WTC11 (cell line): ENCODE measurements around the gene BTNL2. TPM values are rescaled to one million over a fixed set of nuclear protein-coding genes. Genes with fewer than 3 reads are reported as not detected.

ENCODE experiments used
- ATAC-seq: fragments of 200-7000 bp; cut with Tn5 transposase; 2 replicates; pipeline ENCODE4 v1.10.0; 2021; ENCODE audit warnings: mild to moderate bottlenecking, moderate library complexity
- CTCF ChIA-PET: fragments of 300-600 bp; sonication (Branson Sonifier 250); formaldehyde crosslinking; loops from one replicate; lab custom pipeline; 2021; ENCODE audit warnings: antibody characterized with exemption; lab: Charles Lee
- POLR2A ChIA-PET: fragments of 350-600 bp; sonication (Branson Sonifier 250); formaldehyde crosslinking; loops from one replicate; lab custom pipeline; 2021; ENCODE audit warnings: antibody characterized with exemption; lab: Charles Lee
- DNase-seq: peaks from one replicate; pipeline ENCODE4 v3.0.0; 2021; ENCODE audit warnings: low spot score
- H3K27ac Mint-ChIP-seq: 2 replicates; pipeline ENCODE4 v1.8.0; 2021; ENCODE audit warnings: mixed read lengths
- H3K27me3 Mint-ChIP-seq: 2 replicates; pipeline ENCODE4 v1.8.0; 2021; ENCODE audit warnings: low read depth, mild to moderate bottlenecking, moderate library complexity, mixed read lengths
- H3K36me3 Mint-ChIP-seq: 2 replicates; pipeline ENCODE4 v1.8.0; 2021; ENCODE audit warnings: mixed read lengths
- H3K4me1 Mint-ChIP-seq: 2 replicates; pipeline ENCODE4 v1.8.0; 2022; ENCODE audit warnings: mixed read lengths
- H3K4me3 Mint-ChIP-seq: 2 replicates; pipeline ENCODE4 v1.8.0; 2021; ENCODE audit warnings: mild to moderate bottlenecking, moderate library complexity, mixed read lengths
- H3K9me3 Mint-ChIP-seq: 2 replicates; pipeline ENCODE4 v1.8.0; 2021; ENCODE audit warnings: mixed read lengths
- EMX1 ChIP-seq: fragments of 250-450 bp; sonication (Bioruptor Pico); IDR thresholded peaks from 2 replicates; pipeline ENCODE4 v1.8.0; 2021; ENCODE audit warnings: mild to moderate bottlenecking
- JUN ChIP-seq: sonication (generic); formaldehyde crosslinking; IDR thresholded peaks from 2 replicates; pipeline ENCODE4 v1.8.0; 2023; ENCODE audit warnings: mild to moderate bottlenecking, missing genetic modification reagents
- NFYB ChIP-seq: sonication (generic); formaldehyde crosslinking; conservative IDR thresholded peaks from 2 replicates; pipeline ENCODE4 v1.8.0; 2022; ENCODE audit warnings: low read depth, missing genetic modification reagents
- OVOL2 ChIP-seq: fragments of 250-450 bp; sonication (Bioruptor Pico); IDR thresholded peaks from 2 replicates; pipeline ENCODE4 v1.9.0; 2021; ENCODE audit warnings: mild to moderate bottlenecking, borderline replicate concordance
- SOX15 ChIP-seq: fragments of 250-450 bp; sonication (Bioruptor Pico); IDR thresholded peaks from 2 replicates; pipeline ENCODE4 v1.9.0; 2021; ENCODE audit warnings: mild to moderate bottlenecking
- TCF7 ChIP-seq: sonication (generic); formaldehyde crosslinking; IDR thresholded peaks from 2 replicates; pipeline ENCODE4 v1.8.0; 2022; ENCODE audit warnings: mild to moderate bottlenecking, low read depth, missing genetic modification reagents, moderate library complexity
- TEAD4 ChIP-seq: sonication (generic); formaldehyde crosslinking; IDR thresholded peaks from 2 replicates; pipeline ENCODE4 v1.8.0; 2022; ENCODE audit warnings: mild to moderate bottlenecking, missing genetic modification reagents
- ZNF219 ChIP-seq: sonication (generic); formaldehyde crosslinking; IDR thresholded peaks from 2 replicates; pipeline ENCODE4 v1.8.0; 2023; ENCODE audit warnings: missing genetic modification reagents, mild to moderate bottlenecking, borderline replicate concordance
- ZNF423 ChIP-seq: fragments of 250-450 bp; sonication (Bioruptor Pico); IDR thresholded peaks from 2 replicates; pipeline ENCODE4 v2.1.2; 2022; ENCODE audit warnings: mild to moderate bottlenecking, moderate library complexity
- total RNA-seq: library from RNA; stranded (reverse); gene quantifications from 3 replicates; pipeline ENCODE4 v1.2.3, GENCODE V29; 2021
- TF ChIP-seq, protein P1 (sequence below): sonication (generic); formaldehyde crosslinking; conservative IDR thresholded peaks from 2 replicates; pipeline ENCODE4 v1.8.1; 2023; ENCODE audit warnings: mild to moderate bottlenecking, low read depth, missing genetic modification reagents, moderate library complexity
- TF ChIP-seq, protein P2 (sequence below): fragments of 250-450 bp; sonication (Bioruptor Pico); IDR thresholded peaks from 2 replicates; pipeline ENCODE4 v1.9.0; 2021; ENCODE audit warnings: mild to moderate bottlenecking, borderline replicate concordance
- TF ChIP-seq, protein P3 (sequence below): sonication (generic); formaldehyde crosslinking; IDR thresholded peaks from 2 replicates; pipeline ENCODE4 v1.8.0; 2022; ENCODE audit warnings: mild to moderate bottlenecking, missing genetic modification reagents
- TF ChIP-seq, protein P4 (sequence below): sonication (generic); formaldehyde crosslinking; IDR thresholded peaks from 2 replicates; pipeline ENCODE4 v1.8.1; 2023; ENCODE audit warnings: mild to moderate bottlenecking, missing genetic modification reagents, borderline replicate concordance
- TF ChIP-seq, protein P5 (sequence below): sonication (generic); formaldehyde crosslinking; IDR thresholded peaks from 2 replicates; pipeline ENCODE4 v1.8.1; 2022; ENCODE audit warnings: mild to moderate bottlenecking, missing genetic modification reagents, moderate library complexity, borderline replicate concordance
- TF ChIP-seq, protein P6 (sequence below): sonication (generic); formaldehyde crosslinking; IDR thresholded peaks from 2 replicates; pipeline ENCODE4 v1.8.0; 2022; ENCODE audit warnings: mild to moderate bottlenecking, missing genetic modification reagents
- TF ChIP-seq, protein P7 (sequence below): sonication (generic); formaldehyde crosslinking; IDR thresholded peaks from 2 replicates; pipeline ENCODE4 v1.8.1; 2022; ENCODE audit warnings: low read depth, missing genetic modification reagents, borderline replicate concordance
- TF ChIP-seq, protein P8 (sequence below): sonication (generic); formaldehyde crosslinking; IDR thresholded peaks from 2 replicates; pipeline ENCODE4 v1.8.1; 2023; ENCODE audit warnings: mild to moderate bottlenecking, missing genetic modification reagents, moderate library complexity

Gene BTNL2
- total RNA-seq, 1 experiment from 2014 or later = not detected

DNA sequence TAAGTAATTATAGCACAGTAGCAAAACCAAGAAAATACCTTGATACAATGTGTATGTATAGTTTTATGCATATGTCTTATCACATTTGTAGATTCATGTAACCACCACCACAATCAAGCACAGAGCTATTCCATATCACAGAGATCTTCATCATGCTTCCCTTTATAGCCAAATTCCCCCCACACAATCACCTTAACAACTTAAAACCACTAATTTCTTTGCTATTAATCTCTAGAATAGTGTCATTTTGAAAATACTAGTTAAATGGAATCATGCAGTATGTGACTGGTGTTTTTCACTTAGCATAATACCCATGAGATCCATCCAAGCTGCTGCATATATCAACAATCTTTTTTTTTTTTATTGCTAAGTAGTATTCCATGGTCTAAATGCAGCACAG is 41.0 kb upstream of the BTNL2 start:
- Mint-ChIP-seq H3K27ac (no peak overlapping the region), H3K9me3 (peaks cover 31% of the 10 kb centered on the region), H3K4me1 (no peaks in the 10 kb centered on the region), H3K36me3 (peaks cover 10% of the 10 kb centered on the region), H3K4me3 (no peak overlapping the region), H3K27me3 (peaks cover 23% of the 10 kb centered on the region)
- ATAC-seq (no peak), DNase-seq (no peak)
- POLR2A ChIA-PET = no interaction called here
- CTCF ChIA-PET = no interaction called here
- TF ChIP-seq EMX1 (CRISPR knock-in tag) = no peak
- TF ChIP-seq, protein P1, sequence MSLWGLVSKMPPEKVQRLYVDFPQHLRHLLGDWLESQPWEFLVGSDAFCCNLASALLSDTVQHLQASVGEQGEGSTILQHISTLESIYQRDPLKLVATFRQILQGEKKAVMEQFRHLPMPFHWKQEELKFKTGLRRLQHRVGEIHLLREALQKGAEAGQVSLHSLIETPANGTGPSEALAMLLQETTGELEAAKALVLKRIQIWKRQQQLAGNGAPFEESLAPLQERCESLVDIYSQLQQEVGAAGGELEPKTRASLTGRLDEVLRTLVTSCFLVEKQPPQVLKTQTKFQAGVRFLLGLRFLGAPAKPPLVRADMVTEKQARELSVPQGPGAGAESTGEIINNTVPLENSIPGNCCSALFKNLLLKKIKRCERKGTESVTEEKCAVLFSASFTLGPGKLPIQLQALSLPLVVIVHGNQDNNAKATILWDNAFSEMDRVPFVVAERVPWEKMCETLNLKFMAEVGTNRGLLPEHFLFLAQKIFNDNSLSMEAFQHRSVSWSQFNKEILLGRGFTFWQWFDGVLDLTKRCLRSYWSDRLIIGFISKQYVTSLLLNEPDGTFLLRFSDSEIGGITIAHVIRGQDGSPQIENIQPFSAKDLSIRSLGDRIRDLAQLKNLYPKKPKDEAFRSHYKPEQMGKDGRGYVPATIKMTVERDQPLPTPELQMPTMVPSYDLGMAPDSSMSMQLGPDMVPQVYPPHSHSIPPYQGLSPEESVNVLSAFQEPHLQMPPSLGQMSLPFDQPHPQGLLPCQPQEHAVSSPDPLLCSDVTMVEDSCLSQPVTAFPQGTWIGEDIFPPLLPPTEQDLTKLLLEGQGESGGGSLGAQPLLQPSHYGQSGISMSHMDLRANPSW = no peak
- TF ChIP-seq, protein P2, sequence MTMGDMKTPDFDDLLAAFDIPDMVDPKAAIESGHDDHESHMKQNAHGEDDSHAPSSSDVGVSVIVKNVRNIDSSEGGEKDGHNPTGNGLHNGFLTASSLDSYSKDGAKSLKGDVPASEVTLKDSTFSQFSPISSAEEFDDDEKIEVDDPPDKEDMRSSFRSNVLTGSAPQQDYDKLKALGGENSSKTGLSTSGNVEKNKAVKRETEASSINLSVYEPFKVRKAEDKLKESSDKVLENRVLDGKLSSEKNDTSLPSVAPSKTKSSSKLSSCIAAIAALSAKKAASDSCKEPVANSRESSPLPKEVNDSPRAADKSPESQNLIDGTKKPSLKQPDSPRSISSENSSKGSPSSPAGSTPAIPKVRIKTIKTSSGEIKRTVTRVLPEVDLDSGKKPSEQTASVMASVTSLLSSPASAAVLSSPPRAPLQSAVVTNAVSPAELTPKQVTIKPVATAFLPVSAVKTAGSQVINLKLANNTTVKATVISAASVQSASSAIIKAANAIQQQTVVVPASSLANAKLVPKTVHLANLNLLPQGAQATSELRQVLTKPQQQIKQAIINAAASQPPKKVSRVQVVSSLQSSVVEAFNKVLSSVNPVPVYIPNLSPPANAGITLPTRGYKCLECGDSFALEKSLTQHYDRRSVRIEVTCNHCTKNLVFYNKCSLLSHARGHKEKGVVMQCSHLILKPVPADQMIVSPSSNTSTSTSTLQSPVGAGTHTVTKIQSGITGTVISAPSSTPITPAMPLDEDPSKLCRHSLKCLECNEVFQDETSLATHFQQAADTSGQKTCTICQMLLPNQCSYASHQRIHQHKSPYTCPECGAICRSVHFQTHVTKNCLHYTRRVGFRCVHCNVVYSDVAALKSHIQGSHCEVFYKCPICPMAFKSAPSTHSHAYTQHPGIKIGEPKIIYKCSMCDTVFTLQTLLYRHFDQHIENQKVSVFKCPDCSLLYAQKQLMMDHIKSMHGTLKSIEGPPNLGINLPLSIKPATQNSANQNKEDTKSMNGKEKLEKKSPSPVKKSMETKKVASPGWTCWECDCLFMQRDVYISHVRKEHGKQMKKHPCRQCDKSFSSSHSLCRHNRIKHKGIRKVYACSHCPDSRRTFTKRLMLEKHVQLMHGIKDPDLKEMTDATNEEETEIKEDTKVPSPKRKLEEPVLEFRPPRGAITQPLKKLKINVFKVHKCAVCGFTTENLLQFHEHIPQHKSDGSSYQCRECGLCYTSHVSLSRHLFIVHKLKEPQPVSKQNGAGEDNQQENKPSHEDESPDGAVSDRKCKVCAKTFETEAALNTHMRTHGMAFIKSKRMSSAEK (CRISPR knock-in tag) = no peak
- no peak for TF ChIP-seq OVOL2 (CRISPR knock-in tag)
- TF ChIP-seq, protein P3, sequence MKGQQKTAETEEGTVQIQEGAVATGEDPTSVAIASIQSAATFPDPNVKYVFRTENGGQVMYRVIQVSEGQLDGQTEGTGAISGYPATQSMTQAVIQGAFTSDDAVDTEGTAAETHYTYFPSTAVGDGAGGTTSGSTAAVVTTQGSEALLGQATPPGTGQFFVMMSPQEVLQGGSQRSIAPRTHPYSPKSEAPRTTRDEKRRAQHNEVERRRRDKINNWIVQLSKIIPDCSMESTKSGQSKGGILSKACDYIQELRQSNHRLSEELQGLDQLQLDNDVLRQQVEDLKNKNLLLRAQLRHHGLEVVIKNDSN = no peak
- no peak for TF ChIP-seq SOX15 (CRISPR knock-in tag)
- TF ChIP-seq TEAD4 (CRISPR knock-in tag) = no peak
- TF ChIP-seq, protein P4, sequence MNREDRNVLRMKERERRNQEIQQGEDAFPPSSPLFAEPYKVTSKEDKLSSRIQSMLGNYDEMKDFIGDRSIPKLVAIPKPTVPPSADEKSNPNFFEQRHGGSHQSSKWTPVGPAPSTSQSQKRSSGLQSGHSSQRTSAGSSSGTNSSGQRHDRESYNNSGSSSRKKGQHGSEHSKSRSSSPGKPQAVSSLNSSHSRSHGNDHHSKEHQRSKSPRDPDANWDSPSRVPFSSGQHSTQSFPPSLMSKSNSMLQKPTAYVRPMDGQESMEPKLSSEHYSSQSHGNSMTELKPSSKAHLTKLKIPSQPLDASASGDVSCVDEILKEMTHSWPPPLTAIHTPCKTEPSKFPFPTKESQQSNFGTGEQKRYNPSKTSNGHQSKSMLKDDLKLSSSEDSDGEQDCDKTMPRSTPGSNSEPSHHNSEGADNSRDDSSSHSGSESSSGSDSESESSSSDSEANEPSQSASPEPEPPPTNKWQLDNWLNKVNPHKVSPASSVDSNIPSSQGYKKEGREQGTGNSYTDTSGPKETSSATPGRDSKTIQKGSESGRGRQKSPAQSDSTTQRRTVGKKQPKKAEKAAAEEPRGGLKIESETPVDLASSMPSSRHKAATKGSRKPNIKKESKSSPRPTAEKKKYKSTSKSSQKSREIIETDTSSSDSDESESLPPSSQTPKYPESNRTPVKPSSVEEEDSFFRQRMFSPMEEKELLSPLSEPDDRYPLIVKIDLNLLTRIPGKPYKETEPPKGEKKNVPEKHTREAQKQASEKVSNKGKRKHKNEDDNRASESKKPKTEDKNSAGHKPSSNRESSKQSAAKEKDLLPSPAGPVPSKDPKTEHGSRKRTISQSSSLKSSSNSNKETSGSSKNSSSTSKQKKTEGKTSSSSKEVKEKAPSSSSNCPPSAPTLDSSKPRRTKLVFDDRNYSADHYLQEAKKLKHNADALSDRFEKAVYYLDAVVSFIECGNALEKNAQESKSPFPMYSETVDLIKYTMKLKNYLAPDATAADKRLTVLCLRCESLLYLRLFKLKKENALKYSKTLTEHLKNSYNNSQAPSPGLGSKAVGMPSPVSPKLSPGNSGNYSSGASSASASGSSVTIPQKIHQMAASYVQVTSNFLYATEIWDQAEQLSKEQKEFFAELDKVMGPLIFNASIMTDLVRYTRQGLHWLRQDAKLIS (CRISPR knock-in tag) = no peak
- TF ChIP-seq, protein P5, sequence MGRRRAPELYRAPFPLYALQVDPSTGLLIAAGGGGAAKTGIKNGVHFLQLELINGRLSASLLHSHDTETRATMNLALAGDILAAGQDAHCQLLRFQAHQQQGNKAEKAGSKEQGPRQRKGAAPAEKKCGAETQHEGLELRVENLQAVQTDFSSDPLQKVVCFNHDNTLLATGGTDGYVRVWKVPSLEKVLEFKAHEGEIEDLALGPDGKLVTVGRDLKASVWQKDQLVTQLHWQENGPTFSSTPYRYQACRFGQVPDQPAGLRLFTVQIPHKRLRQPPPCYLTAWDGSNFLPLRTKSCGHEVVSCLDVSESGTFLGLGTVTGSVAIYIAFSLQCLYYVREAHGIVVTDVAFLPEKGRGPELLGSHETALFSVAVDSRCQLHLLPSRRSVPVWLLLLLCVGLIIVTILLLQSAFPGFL (CRISPR knock-in tag) = no peak
- TF ChIP-seq, protein P6, sequence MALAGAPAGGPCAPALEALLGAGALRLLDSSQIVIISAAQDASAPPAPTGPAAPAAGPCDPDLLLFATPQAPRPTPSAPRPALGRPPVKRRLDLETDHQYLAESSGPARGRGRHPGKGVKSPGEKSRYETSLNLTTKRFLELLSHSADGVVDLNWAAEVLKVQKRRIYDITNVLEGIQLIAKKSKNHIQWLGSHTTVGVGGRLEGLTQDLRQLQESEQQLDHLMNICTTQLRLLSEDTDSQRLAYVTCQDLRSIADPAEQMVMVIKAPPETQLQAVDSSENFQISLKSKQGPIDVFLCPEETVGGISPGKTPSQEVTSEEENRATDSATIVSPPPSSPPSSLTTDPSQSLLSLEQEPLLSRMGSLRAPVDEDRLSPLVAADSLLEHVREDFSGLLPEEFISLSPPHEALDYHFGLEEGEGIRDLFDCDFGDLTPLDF (CRISPR knock-in tag) = no peak
- TF ChIP-seq, protein P7, sequence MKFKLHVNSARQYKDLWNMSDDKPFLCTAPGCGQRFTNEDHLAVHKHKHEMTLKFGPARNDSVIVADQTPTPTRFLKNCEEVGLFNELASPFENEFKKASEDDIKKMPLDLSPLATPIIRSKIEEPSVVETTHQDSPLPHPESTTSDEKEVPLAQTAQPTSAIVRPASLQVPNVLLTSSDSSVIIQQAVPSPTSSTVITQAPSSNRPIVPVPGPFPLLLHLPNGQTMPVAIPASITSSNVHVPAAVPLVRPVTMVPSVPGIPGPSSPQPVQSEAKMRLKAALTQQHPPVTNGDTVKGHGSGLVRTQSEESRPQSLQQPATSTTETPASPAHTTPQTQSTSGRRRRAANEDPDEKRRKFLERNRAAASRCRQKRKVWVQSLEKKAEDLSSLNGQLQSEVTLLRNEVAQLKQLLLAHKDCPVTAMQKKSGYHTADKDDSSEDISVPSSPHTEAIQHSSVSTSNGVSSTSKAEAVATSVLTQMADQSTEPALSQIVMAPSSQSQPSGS (CRISPR knock-in tag) = no peak
- TF ChIP-seq, protein P8, sequence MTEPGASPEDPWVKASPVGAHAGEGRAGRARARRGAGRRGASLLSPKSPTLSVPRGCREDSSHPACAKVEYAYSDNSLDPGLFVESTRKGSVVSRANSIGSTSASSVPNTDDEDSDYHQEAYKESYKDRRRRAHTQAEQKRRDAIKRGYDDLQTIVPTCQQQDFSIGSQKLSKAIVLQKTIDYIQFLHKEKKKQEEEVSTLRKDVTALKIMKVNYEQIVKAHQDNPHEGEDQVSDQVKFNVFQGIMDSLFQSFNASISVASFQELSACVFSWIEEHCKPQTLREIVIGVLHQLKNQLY = no peak
- no peak for TF ChIP-seq JUN (CRISPR knock-in tag)
- no peak for TF ChIP-seq NFYB (CRISPR knock-in tag)
- TF ChIP-seq ZNF423 (CRISPR knock-in tag) = no peak
- no peak for TF ChIP-seq ZNF219 (CRISPR knock-in tag)
- TF ChIP-seq TCF7 (CRISPR knock-in tag) = no peak
